DOHH2 (cell line): ENCODE measurements around the gene MED25.

Experiments
- H3F3A ChIP-seq: fragments of 200-600 bp; sonication (generic), shearing (Covaris generic); 2 replicates; pipeline ENCODE4 v1.6.0; 2016; ENCODE audit warnings: antibody characterized with exemption, mild to moderate bottlenecking; ENCODE audit not compliant: control insufficient read depth, insufficient read depth
- H3K27ac ChIP-seq: fragments of 200-600 bp; sonication (generic); 2 replicates; pipeline ENCODE4 v1.5.1; 2014; ENCODE audit warnings: low read depth, mild to moderate bottlenecking, low read length, moderate library complexity
- H3K27me3 ChIP-seq: fragments of 200-600 bp; sonication (generic); 2 replicates; pipeline ENCODE4 v1.6.1; 2014; ENCODE audit warnings: mild to moderate bottlenecking, low read length, mixed read lengths; ENCODE audit not compliant: control insufficient read depth
- H3K36me3 ChIP-seq: fragments of 200-600 bp; sonication (generic); 2 replicates; pipeline ENCODE4 v1.6.1; 2014; ENCODE audit warnings: mild to moderate bottlenecking, low read length, moderate library complexity, mixed read lengths; ENCODE audit not compliant: control insufficient read depth
- H3K4me1 ChIP-seq: fragments of 200-600 bp; sonication (generic); 2 replicates; pipeline ENCODE4 v1.6.1; 2014; ENCODE audit warnings: mild to moderate bottlenecking, low read length, mixed read lengths; ENCODE audit not compliant: control insufficient read depth
- H3K4me2 ChIP-seq: fragments of 200-600 bp; sonication (generic); 2 replicates; pipeline ENCODE4 v1.6.0; 2014; ENCODE audit warnings: mild to moderate bottlenecking, low read length, moderate library complexity
- H3K4me3 ChIP-seq: fragments of 200-600 bp; sonication (generic); 2 replicates; pipeline ENCODE4 v1.5.1; 2014; ENCODE audit warnings: mild to moderate bottlenecking, low read length, mixed read lengths
- H3K79me2 ChIP-seq: fragments of 200-600 bp; sonication (generic); 2 replicates; pipeline ENCODE4 v1.6.1; 2014; ENCODE audit warnings: mild to moderate bottlenecking, low read length, mixed read lengths; ENCODE audit not compliant: control insufficient read depth
- H3K9me2 ChIP-seq: fragments of 200-600 bp; sonication (generic); replicated peaks from 2 replicates; pipeline ENCODE4 v1.6.1; 2014; ENCODE audit warnings: mild to moderate bottlenecking, low read length, mixed read lengths; ENCODE audit not compliant: control insufficient read depth
- H3K9me3 ChIP-seq: fragments of 200-600 bp; sonication (generic); 2 replicates; pipeline ENCODE4 v1.6.1; 2014; ENCODE audit warnings: antibody characterized with exemption, low read length, mixed read lengths; ENCODE audit not compliant: control insufficient read depth, insufficient read depth
- H4K20me1 ChIP-seq: fragments of 200-600 bp; sonication (generic); 2 replicates; pipeline ENCODE4 v1.6.0; 2014; ENCODE audit warnings: low read depth, mild to moderate bottlenecking, antibody characterized with exemption, low read length, moderate library complexity; ENCODE audit not compliant: control insufficient read depth, insufficient read depth
- EZH2phosphoT487 ChIP-seq: fragments of 200-600 bp; sonication (generic); IDR thresholded peaks from 2 replicates; pipeline ENCODE4 v1.6.1; 2017; ENCODE audit warnings: borderline replicate concordance, mild to moderate bottlenecking, antibody characterized with exemption, low read length, moderate library complexity, mixed read lengths
- TF ChIP-seq, protein P1 (sequence below): fragments of 200-600 bp; sonication (generic); IDR thresholded peaks from one replicate; pipeline ENCODE4 v1.5.1; 2014; ENCODE audit warnings: antibody characterized with exemption, mild to moderate bottlenecking, low read depth, low read length; ENCODE audit not compliant: poor library complexity, severe bottlenecking

Gene MED25

DNA sequence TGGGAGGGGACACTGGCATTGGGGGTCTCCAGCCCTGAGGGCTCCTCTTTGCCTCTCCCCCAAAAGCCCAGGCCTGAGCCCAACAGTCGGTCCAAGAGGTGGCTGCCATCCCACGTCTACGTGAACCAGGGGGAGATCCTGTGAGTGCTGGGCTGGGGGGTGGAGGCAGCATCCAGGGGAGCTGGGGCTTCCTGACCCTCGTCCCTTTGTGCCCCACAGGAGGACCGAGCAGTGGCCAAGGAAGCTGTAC, 39.7 kb downstream of the MED25 start:
- Histone ChIP-seq H3K27ac (no peak overlapping the region), H3K79me2 (peaks cover 24% of the 10 kb centered on the region), H3K4me2 (no peak overlapping the region), H3K4me1 (peaks cover 14% of the 10 kb centered on the region), H3K27me3 (no peaks in the 10 kb centered on the region), H3K4me3 (no peak overlapping the region), H3K9me3 (no peaks in the 10 kb centered on the region), H3F3A (no peaks in the 10 kb centered on the region), H3K9me2 (no peaks in the 10 kb centered on the region), H3K36me3 (peaks cover 76% of the 10 kb centered on the region), H4K20me1 (peaks cover 5% of the 10 kb centered on the region; the same call in 1 of the 2 replicates)
- TF ChIP-seq, protein P1, sequence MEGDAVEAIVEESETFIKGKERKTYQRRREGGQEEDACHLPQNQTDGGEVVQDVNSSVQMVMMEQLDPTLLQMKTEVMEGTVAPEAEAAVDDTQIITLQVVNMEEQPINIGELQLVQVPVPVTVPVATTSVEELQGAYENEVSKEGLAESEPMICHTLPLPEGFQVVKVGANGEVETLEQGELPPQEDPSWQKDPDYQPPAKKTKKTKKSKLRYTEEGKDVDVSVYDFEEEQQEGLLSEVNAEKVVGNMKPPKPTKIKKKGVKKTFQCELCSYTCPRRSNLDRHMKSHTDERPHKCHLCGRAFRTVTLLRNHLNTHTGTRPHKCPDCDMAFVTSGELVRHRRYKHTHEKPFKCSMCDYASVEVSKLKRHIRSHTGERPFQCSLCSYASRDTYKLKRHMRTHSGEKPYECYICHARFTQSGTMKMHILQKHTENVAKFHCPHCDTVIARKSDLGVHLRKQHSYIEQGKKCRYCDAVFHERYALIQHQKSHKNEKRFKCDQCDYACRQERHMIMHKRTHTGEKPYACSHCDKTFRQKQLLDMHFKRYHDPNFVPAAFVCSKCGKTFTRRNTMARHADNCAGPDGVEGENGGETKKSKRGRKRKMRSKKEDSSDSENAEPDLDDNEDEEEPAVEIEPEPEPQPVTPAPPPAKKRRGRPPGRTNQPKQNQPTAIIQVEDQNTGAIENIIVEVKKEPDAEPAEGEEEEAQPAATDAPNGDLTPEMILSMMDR = no peak
- no peak for TF ChIP-seq EZH2phosphoT487

DNA sequence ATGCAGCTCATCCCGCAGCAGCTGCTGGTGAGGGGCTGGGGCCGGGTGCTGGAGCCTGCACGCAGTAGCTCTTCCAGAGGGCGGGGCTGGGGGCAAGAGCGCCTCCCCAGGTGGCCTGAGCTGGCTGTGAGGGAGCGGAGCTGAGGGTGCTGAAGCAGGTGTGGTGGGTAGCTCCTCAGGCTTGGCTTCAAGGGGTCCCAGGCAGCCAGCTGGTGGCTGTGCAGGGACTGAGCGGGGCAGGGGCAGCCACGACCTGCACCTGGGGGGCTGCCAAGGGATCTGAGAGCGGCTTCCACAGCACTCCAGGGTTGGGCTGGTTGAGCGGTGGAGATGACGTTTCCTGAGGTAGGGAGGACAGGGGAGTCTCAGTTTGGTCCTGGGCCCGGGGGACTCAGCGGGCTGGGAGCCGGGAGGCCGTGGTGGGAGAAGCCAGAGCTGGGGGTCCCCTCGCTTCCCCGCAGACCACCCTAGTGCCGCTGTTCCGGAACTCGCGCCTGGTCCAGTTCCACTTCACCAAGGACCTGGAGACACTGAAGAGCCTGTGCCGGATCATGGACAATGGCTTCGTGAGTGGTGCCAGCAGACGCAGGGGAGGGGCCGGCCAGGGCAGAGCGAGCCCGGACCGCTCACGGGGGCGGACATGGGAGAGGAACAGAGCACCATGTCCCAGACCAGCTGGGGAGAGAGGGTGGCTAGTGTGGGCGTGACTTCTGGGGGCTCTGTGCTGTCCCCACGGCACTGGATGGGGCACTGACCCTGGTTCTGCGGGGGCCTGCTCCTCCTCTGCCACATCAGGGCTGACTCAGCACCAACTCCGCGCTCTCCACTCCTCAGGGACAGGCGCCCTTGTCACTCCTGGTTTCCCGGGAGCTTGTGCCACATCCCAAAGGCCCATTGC, 40.2 kb downstream of the MED25 start:
- Histone ChIP-seq H3K4me3 (no peak overlapping the region), H4K20me1 (0 out of 2 replicates have a peak, but pooled peaks cover 2% of the 10 kb centered on the region), H3K9me3 (no peaks in the 10 kb centered on the region), H3K79me2 (peaks cover 24% of the 10 kb centered on the region), H3K36me3 (peaks cover 82% of the 10 kb centered on the region), H3K9me2 (no peaks in the 10 kb centered on the region), H3K27me3 (no peaks in the 10 kb centered on the region), H3F3A (no peaks in the 10 kb centered on the region), H3K27ac (no peak overlapping the region), H3K4me1 (peaks cover 8% of the 10 kb centered on the region), H3K4me2 (no peak overlapping the region)
- TF ChIP-seq, protein P1 = no peak
- TF ChIP-seq EZH2phosphoT487 = no peak

DNA sequence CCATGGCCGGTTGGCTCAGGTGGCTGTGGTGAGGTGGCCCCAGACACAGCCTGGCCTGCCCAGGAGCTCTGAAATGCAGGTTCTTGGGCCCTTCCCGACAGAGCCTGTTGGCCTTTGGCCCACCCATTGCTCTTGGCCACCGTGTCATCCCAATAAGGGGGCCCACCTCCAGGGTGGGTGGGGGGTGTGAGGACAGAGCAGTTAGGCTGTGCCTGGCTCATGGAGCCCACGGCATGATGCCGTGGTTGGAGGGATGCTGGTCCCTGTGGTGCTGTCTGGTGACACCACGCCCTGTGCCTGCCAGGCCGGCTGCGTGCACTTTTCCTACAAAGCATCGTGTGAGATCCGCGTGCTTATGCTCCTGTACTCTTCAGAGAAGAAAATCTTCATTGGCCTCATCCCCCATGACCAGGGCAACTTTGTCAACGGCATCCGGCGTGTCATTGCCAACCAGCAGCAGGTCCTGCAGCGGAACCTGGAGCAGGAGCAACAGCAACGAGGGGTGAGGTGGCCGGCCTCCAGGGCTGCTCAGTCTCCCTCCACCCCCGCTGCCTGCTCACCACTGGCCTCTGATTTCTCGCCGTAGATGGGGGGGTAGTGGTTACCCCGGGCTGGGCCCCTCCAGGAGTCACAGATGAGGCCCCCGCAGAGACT, 41.7 kb downstream of the MED25 start:
- Histone ChIP-seq H3K9me3 (no peaks in the 10 kb centered on the region), H3K4me2 (no peak overlapping the region), H3K79me2 (peaks cover 25% of the 10 kb centered on the region), H3F3A (no peaks in the 10 kb centered on the region), H4K20me1 (0 out of 2 replicates have a peak, but pooled peaks cover 5% of the 10 kb centered on the region), H3K4me1 (peaks cover 1% of the 10 kb centered on the region), H3K36me3 (peaks cover 90% of the 10 kb centered on the region), H3K27me3 (no peaks in the 10 kb centered on the region), H3K4me3 (no peak overlapping the region), H3K27ac (no peak overlapping the region), H3K9me2 (no peaks in the 10 kb centered on the region)
- TF ChIP-seq, protein P1 = no peak
- TF ChIP-seq EZH2phosphoT487 = no peak
